Liver (tissue), 9 donors: ENCODE results near the gene SLC25A38. TPM values are rescaled to one million over a fixed set of nuclear protein-coding genes. Genes with fewer than 3 reads are reported as not detected.

Source experiments
- DNase-seq: peaks from one replicate; pipeline ENCODE4 v3.0.0-alpha.2; 2017; ENCODE audit warnings: low spot score
- H3K27ac ChIP-seq, 2 donors: one replicate each; pipeline ENCODE4 v1.7.0; 2013; ENCODE audit warnings: inconsistent platforms in 2 of 2, low read length in 2 of 2, control low read depth in 1 of 2, low read depth in 1 of 2, mild to moderate bottlenecking in 1 of 2
- H3K27me3 ChIP-seq, 4 donors: one replicate each; pipeline versions ENCODE4 v1.6.1 to v1.7.0; 2013; ENCODE audit warnings: low read length in 3 of 4, inconsistent platforms in 1 of 4, mild to moderate bottlenecking in 1 of 4, moderate library complexity in 1 of 4; ENCODE audit not compliant: control insufficient read depth in 4 of 4, insufficient read depth in 4 of 4
- H3K36me3 ChIP-seq, 4 donors: one replicate each; pipeline versions ENCODE4 v1.6.1 to v1.7.0; 2013; ENCODE audit warnings: low read length in 3 of 4, mild to moderate bottlenecking in 3 of 4, low read depth in 1 of 4, moderate library complexity in 1 of 4; ENCODE audit not compliant: control insufficient read depth in 4 of 4, insufficient read depth in 3 of 4
- H3K4me1 ChIP-seq, 4 donors: one replicate each; pipeline versions ENCODE4 v1.6.1 to v1.7.0; 2013; ENCODE audit warnings: low read length in 3 of 4, mild to moderate bottlenecking in 3 of 4, moderate library complexity in 1 of 4; ENCODE audit not compliant: control insufficient read depth in 4 of 4, insufficient read depth in 4 of 4
- H3K4me3 ChIP-seq, 3 donors: one replicate each; pipeline versions ENCODE4 v1.6.1 to v1.7.0; 2013; ENCODE audit warnings: low read length in 3 of 3, control low read depth in 1 of 3, low read depth in 1 of 3, mild to moderate bottlenecking in 1 of 3
- H3K9ac ChIP-seq, 2 donors: one replicate each; pipeline ENCODE4 v1.7.0; 2013; ENCODE audit warnings: low read length in 2 of 2, mild to moderate bottlenecking in 2 of 2, moderate library complexity in 2 of 2, control low read depth in 1 of 2, low read depth in 1 of 2
- H3K9me3 ChIP-seq, 4 donors: one replicate each; pipeline versions ENCODE4 v1.6.1 to v1.7.0; 2013; ENCODE audit warnings: low read length in 3 of 4; ENCODE audit not compliant: control insufficient read depth in 4 of 4
- ATF3 ChIP-seq: IDR thresholded peaks from 2 replicates; pipeline ENCODE4 v1.6.1; 2016; ENCODE audit warnings: antibody characterized with exemption
- CTCF ChIP-seq: fragments of 150-350 bp; IDR thresholded peaks from 2 replicates; pipeline ENCODE4 v1.5.1; 2017; ENCODE audit warnings: improper control_type of control experiment, low read depth, low read length; ENCODE audit not compliant: missing input control
- EGR1 ChIP-seq, 2 donors: IDR thresholded peaks; 2 replicates each; pipeline ENCODE4 v1.6.1; 2016 to 2018; ENCODE audit warnings: antibody characterized with exemption in 2 of 2, low read depth in 2 of 2
- FOXA1 ChIP-seq: IDR thresholded peaks from 2 replicates; pipeline ENCODE4 v1.6.1; 2016; ENCODE audit warnings: antibody characterized with exemption
- FOXA2 ChIP-seq: IDR thresholded peaks from 2 replicates; pipeline ENCODE4 v1.6.1; 2016; ENCODE audit warnings: antibody characterized with exemption
- GABPA ChIP-seq, 2 donors: IDR thresholded peaks in 1 of 2; conservative IDR thresholded peaks in 1 of 2; 2 replicates each; pipeline ENCODE4 v1.6.1; 2016; ENCODE audit warnings: antibody characterized with exemption in 2 of 2, mild to moderate bottlenecking in 1 of 2, moderate library complexity in 1 of 2
- HNF4A ChIP-seq, 2 donors: conservative IDR thresholded peaks; 2 replicates each; pipeline ENCODE4 v1.6.1; 2016; ENCODE audit warnings: antibody characterized with exemption in 2 of 2, mild to moderate bottlenecking in 2 of 2
- NR2F2 ChIP-seq: IDR thresholded peaks from 2 replicates; pipeline ENCODE4 v1.6.1; 2016; ENCODE audit warnings: antibody characterized with exemption
- REST ChIP-seq: IDR thresholded peaks from 2 replicates; pipeline ENCODE4 v1.6.1; 2016; ENCODE audit warnings: antibody characterized with exemption, mild to moderate bottlenecking
- RXRA ChIP-seq, 2 donors: IDR thresholded peaks; 2 replicates each; pipeline ENCODE4 v1.6.1; 2017 to 2018; ENCODE audit warnings: antibody characterized with exemption in 2 of 2, mild to moderate bottlenecking in 1 of 2
- SP1 ChIP-seq: IDR thresholded peaks from 2 replicates; pipeline ENCODE4 v1.6.1; 2018; ENCODE audit warnings: antibody characterized with exemption, mild to moderate bottlenecking
- TAF1 ChIP-seq: conservative IDR thresholded peaks from 2 replicates; pipeline ENCODE4 v1.6.1; 2016; ENCODE audit warnings: antibody characterized with exemption, mild to moderate bottlenecking
- YY1 ChIP-seq: IDR thresholded peaks from 2 replicates; pipeline ENCODE4 v1.6.1; 2016; ENCODE audit warnings: antibody characterized with exemption, mild to moderate bottlenecking
- WGBS: extraction: QIAGEN DNeasy Blood & Tissue Kit; methylation state at CpG from one replicate; pipeline ENCODE4 v1.1.7; 2013; 5-methylcytosine and 5-hydroxymethylcytosine counted together
- polyA plus RNA-seq, 2 donors: library from polyadenylated mRNA; stranded (reverse) in 1 of 2; unstranded in 1 of 2; fragments of 200-250 nt in 1 of 2; fragments of >200 nt in 1 of 2; fragmentation: Nextera tagmentation in 1 of 2; extraction: Ambion mirVana in 1 of 2; gene quantifications; one replicate each; pipeline versions ENCODE4 v1.2.1 to v1.2.3, GENCODE V29; 2013 to 2015
- total RNA-seq, 2 donors: library from RNA; depleted of rRNA; stranded (reverse); fragments of >200 nt; gene quantifications; one replicate each; pipeline ENCODE4 v1.2.3, GENCODE V29; 2014
- donor health status: healthy.
- donor health status: healthy.
- donor health status: healthy.
- donor health status: healthy.
- donor health status: healthy.

SLC25A38 gene
- total and polyA plus RNA-seq, 4 donors, result 19.8 to 44.4 (median 24.3) TPM

GRCh38 chr3:39388741-39389248 lies 5.6 kb downstream of the SLC25A38 start:
- Histone ChIP-seq H3K9me3 (no peaks in the 10 kb centered on the region), H3K27ac (no peak overlapping the region), H3K4me1 (peaks cover 7 to 18% (median 18%) of the 10 kb centered on the region in 4 donors), H3K4me3 (no peak overlapping the region), H3K27me3 (no peaks in the 10 kb centered on the region), H3K9ac (no peak overlapping the region), H3K36me3 (peaks cover 10 to 37% (median 27%) of the 10 kb centered on the region in 4 donors)
- DNase-seq, result peak; percentile 60
- no peak for TF ChIP-seq YY1
- TF ChIP-seq NR2F2, result no peak
- 91% methylated on average over 2 of the region's 2 CpGs for WGBS

- H3K4me1 ChIP-seq, result peaks cover 7 to 16% (median 14%) of the 10 kb centered on the region in 4 donors
- WGBS, result 84% methylated on average over 4 of the region's 4 CpGs
- H3K9ac ChIP-seq, result no peak overlapping the region
- H3K27ac ChIP-seq, result no peak overlapping the region
- H3K36me3 ChIP-seq, result peaks cover 11 to 47% (median 37%) of the 10 kb centered on the region in 4 donors
- H3K4me3 ChIP-seq, result no peak overlapping the region
- no peaks in the 10 kb centered on the region for H3K27me3 ChIP-seq
- DNase-seq, result no peak
- H3K9me3 ChIP-seq, result no peaks in the 10 kb centered on the region
- no peak for TF ChIP-seq GABPA (IDR thresholded peaks at IDR 0.05 in 1 of 2, conservative IDR thresholded peaks at IDR 0.05 in 1 of 2)
- no peak for TF ChIP-seq EGR1 (IDR thresholded peaks at IDR 0.05; ENCODE audit: low read depth in 2 of 2)
- no peak for TF ChIP-seq YY1
- no peak for TF ChIP-seq HNF4A (conservative IDR thresholded peaks at IDR 0.05)
- TF ChIP-seq ATF3, result no peak
- no peak for TF ChIP-seq FOXA1
- TF ChIP-seq SP1, result no peak
- TF ChIP-seq TAF1, result no peak
These were observed 7.0 kb downstream of the SLC25A38 start for GRCh38 chr3:39390181-39390580.

GRCh38 chr3:39396690-39397089 lies 13.5 kb downstream of the SLC25A38 start:
- no peaks in the 10 kb centered on the region for H3K27me3 ChIP-seq
- H3K27ac ChIP-seq, result no peak overlapping the region
- 92% methylated on average over 3 of the region's 3 CpGs for WGBS
- peaks cover 16 to 67% (median 51%) of the 10 kb centered on the region in 4 donors for H3K36me3 ChIP-seq
- no peak for TF ChIP-seq RXRA (IDR thresholded peaks at IDR 0.05)
- H3K4me1 ChIP-seq, result no peaks in the 10 kb centered on the region
- H3K9ac ChIP-seq, result no peak overlapping the region
- no peak for DNase-seq
- no peak overlapping the region for H3K4me3 ChIP-seq
- no peaks in the 10 kb centered on the region for H3K9me3 ChIP-seq

GRCh38 chr3:39398700-39399099 lies 15.5 kb downstream of the SLC25A38 start:
- no peak overlapping the region for H3K9ac ChIP-seq
- no peak overlapping the region for H3K4me3 ChIP-seq
- H3K27ac ChIP-seq, result no peak overlapping the region
- WGBS, result 92% methylated on average over 4 of the region's 4 CpGs
- H3K9me3 ChIP-seq, result no peaks in the 10 kb centered on the region
- H3K27me3 ChIP-seq, result no peaks in the 10 kb centered on the region
- H3K4me1 ChIP-seq, result no peaks in the 10 kb centered on the region
- TF ChIP-seq FOXA2 (no peak), REST (no peak), CTCF (no peak), ATF3 (no peak)
- no peak for DNase-seq
- H3K36me3 ChIP-seq, result peaks cover 11 to 53% (median 37%) of the 10 kb centered on the region in 4 donors
